ENCODE measurements around the gene SMG5.

- no peak for TF ChIP-seq CTCF (conservative IDR thresholded peaks at IDR 0.05 in 1 of 2, IDR thresholded peaks at IDR 0.05 in 1 of 2; ENCODE audit: low read depth in 1 of 2, low read length in 2 of 2)
- no peak for TF ChIP-seq EZH2 (IDR thresholded peaks at IDR 0.05; ENCODE audit: low read length, missing control alignments)
These were observed 5.7 kb downstream of the SMG5 start for GRCh38 chr1:156276966-156277381.
